Brain microvascular endothelial cell (primary cell): ENCODE results near the gene HTATIP2.

Experiments used
- DNase-seq: peaks from one replicate; pipeline ENCODE4 v3.0.0-alpha.2; 2020
- H3K27ac ChIP-seq: fragments of 250-450 bp; sonication (Bioruptor Pico); 2 replicates; pipeline ENCODE4 v1.5.1; 2020; ENCODE audit warnings: mild to moderate bottlenecking, moderate library complexity
- H3K27me3 ChIP-seq: fragments of 250-450 bp; sonication (Bioruptor Pico); replicated peaks from 2 replicates; pipeline ENCODE4 v1.5.1; 2020; ENCODE audit warnings: mild to moderate bottlenecking
- H3K36me3 ChIP-seq: fragments of 250-450 bp; sonication (Bioruptor Pico); replicated peaks from 2 replicates; pipeline ENCODE4 v1.5.1; 2020; ENCODE audit warnings: mild to moderate bottlenecking
- H3K4me3 ChIP-seq: 2 replicates; pipeline ENCODE4 v1.5.1; 2011; ENCODE audit warnings: low read depth, mild to moderate bottlenecking, control low read depth, low read length, moderate library complexity
- CTCF ChIP-seq: IDR thresholded peaks from 2 replicates; pipeline ENCODE4 v1.5.1; 2011; ENCODE audit warnings: low read depth, mild to moderate bottlenecking, moderate library complexity, low read length, control low read depth, inconsistent platforms; ENCODE audit errors: missing control alignments
- in situ Hi-C: cut with HindIII; loops from 2 replicates; pipeline ENCODE4 v1.10.0; 2017; ENCODE audit warnings: low sequenced_read_pairs, low pct_ligation_motif_present

Gene HTATIP2

DNA sequence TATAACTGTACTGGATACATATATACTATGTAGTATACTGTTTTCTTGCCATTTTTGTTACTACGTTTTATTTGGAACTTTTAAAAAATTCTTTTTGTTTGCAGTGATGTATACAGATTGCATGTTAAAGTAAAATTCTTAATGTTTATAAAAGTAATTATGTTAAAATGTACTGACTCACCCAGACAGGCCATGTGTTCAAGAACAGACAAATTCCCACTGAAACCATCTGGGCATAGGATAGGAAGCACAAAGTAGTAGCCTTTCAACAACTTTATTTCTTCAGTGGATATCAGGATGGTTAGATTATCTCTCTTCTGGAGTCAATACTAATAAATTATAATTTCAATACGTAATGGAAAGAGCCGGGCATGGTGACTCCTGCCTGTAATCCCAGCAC, 43.8 kb downstream of the HTATIP2 start:
- DNase-seq: no peak
- Histone ChIP-seq H3K27ac (no peak overlapping the region), H3K27me3 (no peaks in the 10 kb centered on the region), H3K4me3 (no peak overlapping the region), H3K36me3 (peaks cover 6% of the 10 kb centered on the region)
- no peak for TF ChIP-seq CTCF
- in situ Hi-C loops: no loop called here

GRCh38 chr11:20415432-20415831, 51.9 kb downstream of the HTATIP2 start:
- Histone ChIP-seq H3K27me3 (no peaks in the 10 kb centered on the region), H3K4me3 (no peak overlapping the region), H3K36me3 (peaks cover 4% of the 10 kb centered on the region), H3K27ac (no peak overlapping the region)
- DNase-seq: no peak
- no peak for TF ChIP-seq CTCF
- in situ Hi-C loops: no loop called here

DNA sequence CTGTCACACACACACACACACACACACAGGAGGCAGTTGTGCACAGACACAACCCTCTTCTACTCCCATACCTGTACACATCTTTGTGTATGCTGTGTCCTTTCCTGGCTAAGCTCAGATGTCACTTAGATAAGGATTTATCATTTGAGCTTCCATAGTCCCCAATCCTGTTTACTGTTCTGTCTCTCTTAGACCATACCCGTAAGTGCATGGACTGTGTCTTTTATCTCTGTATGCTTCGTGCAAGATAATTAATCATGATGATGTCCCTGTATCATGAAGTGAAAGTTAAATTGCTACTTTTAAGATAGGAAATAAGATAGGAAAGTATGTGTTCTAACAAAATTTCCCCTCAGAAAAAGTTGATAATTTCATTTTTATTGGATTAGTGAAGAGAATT, 54.3 kb downstream of the HTATIP2 start:
- H3K27me3 ChIP-seq: no peaks in the 10 kb centered on the region
- in situ Hi-C loops: no loop called here
- TF ChIP-seq CTCF: no peak
- H3K4me3 ChIP-seq: no peak overlapping the region
- H3K27ac ChIP-seq: no peak overlapping the region
- no peak for DNase-seq
- H3K36me3 ChIP-seq: peaks cover 4% of the 10 kb centered on the region

DNA sequence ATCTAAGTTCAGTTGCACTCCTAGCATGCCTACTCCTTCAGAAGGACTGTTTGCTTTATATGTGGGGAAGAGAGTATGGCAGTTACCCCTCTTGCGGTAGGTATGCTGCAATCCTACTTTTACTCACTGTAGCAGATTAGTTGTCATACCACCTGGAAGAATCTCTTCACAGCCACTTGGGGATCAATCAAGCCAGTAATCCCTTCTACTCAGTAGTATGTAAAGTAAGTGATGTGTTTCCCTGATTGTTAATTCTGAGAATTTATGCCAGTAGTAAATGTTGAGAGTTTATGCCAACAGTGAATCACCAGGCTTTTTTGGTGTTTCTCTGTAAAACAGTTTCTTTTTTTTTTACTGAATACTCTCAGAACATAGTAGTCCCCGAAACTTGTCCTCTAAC, 58.4 kb downstream of the HTATIP2 start:
- no peaks in the 10 kb centered on the region for H3K27me3 ChIP-seq
- H3K27ac ChIP-seq: no peak overlapping the region
- H3K36me3 ChIP-seq: no peaks in the 10 kb centered on the region
- no peak overlapping the region for H3K4me3 ChIP-seq
- in situ Hi-C loops: no loop called here
- TF ChIP-seq CTCF: no peak
- no peak for DNase-seq

DNA sequence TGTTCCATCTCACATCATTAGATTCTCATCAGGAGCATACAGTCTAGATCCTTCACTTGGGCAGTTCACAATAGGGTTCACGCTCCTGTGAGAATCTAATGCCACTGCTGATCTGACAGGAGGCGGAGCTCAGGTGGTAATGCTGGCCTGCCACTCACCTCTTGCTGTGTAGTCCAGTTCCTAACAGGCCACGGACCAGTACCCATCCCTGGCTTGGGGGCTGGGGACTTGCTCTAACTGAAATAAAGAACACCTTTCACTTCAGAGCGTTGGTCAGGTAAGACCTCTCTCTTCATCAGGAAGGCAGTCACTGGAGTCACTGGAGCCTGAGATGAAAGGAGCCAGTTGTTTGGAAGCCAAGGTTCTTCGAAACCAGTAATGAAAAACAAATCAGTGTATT, 65.7 kb downstream of the HTATIP2 start:
- in situ Hi-C loops: no loop called here
- no peak for TF ChIP-seq CTCF
- H3K27me3 ChIP-seq: no peaks in the 10 kb centered on the region
- no peak for DNase-seq
- no peaks in the 10 kb centered on the region for H3K36me3 ChIP-seq
- no peak overlapping the region for H3K27ac ChIP-seq
- no peak overlapping the region for H3K4me3 ChIP-seq
